K562 (cell line): ENCODE measurements around the gene FDX2. TPM values are rescaled to one million over a fixed set of nuclear protein-coding genes. Genes with fewer than 3 reads are reported as not detected.
A peak's percentile ranks its signal among the peaks of the same experiment; 100 is the strongest.

ENCODE experiments used
- BCL6 ChIP-seq: fragments of 250-450 bp; sonication (Bioruptor Pico); IDR thresholded peaks from 2 replicates; pipeline ENCODE4 v1.4.0; 2020
- CHD2 ChIP-seq: IDR thresholded peaks from 2 replicates; pipeline ENCODE4 v1.6.1; 2011; ENCODE audit warnings: low read depth, low read length
- JUND ChIP-seq, 2 experiments: IDR thresholded peaks; 2 replicates in 1 of 2; 3 replicates in 1 of 2; pipeline ENCODE4 v1.6.1; 2011; ENCODE audit warnings: borderline replicate concordance in 2 of 2, low read depth in 2 of 2, low read length in 2 of 2, improper control_type of control experiment in 1 of 2, missing biosample characterization in 1 of 2, missing genetic modification characterization in 1 of 2, missing genetic modification reagents in 1 of 2
- KLF1 ChIP-seq: fragments of 450-650 bp; IDR thresholded peaks from 2 replicates; pipeline ENCODE4 v1.6.1; 2016; ENCODE audit warnings: missing genetic modification characterization, missing compliant biosample characterization
- L3MBTL2 ChIP-seq: fragments of 450-650 bp; IDR thresholded peaks from 2 replicates; pipeline ENCODE4 v1.6.1; 2016; ENCODE audit warnings: mild to moderate bottlenecking, moderate library complexity
- RAD21 ChIP-seq, 2 experiments: fragments of 250-450 bp in 1 of 2; fragments of 450-650 bp in 1 of 2; sonication (Bioruptor Pico) in 1 of 2; formaldehyde crosslinking in 1 of 2; IDR thresholded peaks in 1 of 2; conservative IDR thresholded peaks in 1 of 2; 2 replicates each; pipeline versions ENCODE4 v1.4.0 to v1.8.0; 2020 to 2022; ENCODE audit warnings: mild to moderate bottlenecking in 2 of 2, moderate library complexity in 1 of 2
- RUNX1 ChIP-seq: sonication (generic); IDR thresholded peaks from 2 replicates; pipeline ENCODE4 v1.6.1; 2016; ENCODE audit warnings: antibody characterized with exemption, low read depth
- SMAD4 ChIP-seq: fragments of 250-450 bp; sonication (Bioruptor Pico); conservative IDR thresholded peaks from 2 replicates; pipeline ENCODE4 v1.8.0; 2021; ENCODE audit warnings: inconsistent platforms, mild to moderate bottlenecking, moderate library complexity
- STAT5A ChIP-seq: IDR thresholded peaks from 2 replicates; pipeline ENCODE4 v1.6.1; 2012; ENCODE audit warnings: low read length, inconsistent platforms, borderline replicate concordance
- TRIM25 ChIP-seq: fragments of 450-650 bp; IDR thresholded peaks from 2 replicates; pipeline ENCODE4 v1.7.0; 2016; ENCODE audit warnings: borderline replicate concordance
- ZC3H4 ChIP-seq: sonication (generic); formaldehyde crosslinking; IDR thresholded peaks from 2 replicates; pipeline ENCODE4 v1.9.0; 2021; ENCODE audit warnings: missing genetic modification reagents, borderline replicate concordance
- ZFP91 ChIP-seq: sonication (generic); formaldehyde crosslinking; IDR thresholded peaks from 2 replicates; pipeline ENCODE4 v1.8.0; 2022; ENCODE audit warnings: mild to moderate bottlenecking, missing genetic modification reagents
- ZFPM2 ChIP-seq: fragments of 250-450 bp; sonication (Bioruptor Pico); IDR thresholded peaks from 2 replicates; pipeline ENCODE4 v1.5.1; 2022; ENCODE audit warnings: mild to moderate bottlenecking
- ZNF780A ChIP-seq: fragments of 250-450 bp; sonication (Bioruptor Pico); IDR thresholded peaks from 2 replicates; pipeline ENCODE4 v1.5.0; 2021; ENCODE audit warnings: mild to moderate bottlenecking
- polyA plus RNA-seq, 8 experiments: library from polyadenylated mRNA; depleted of rRNA in 4 of 8; stranded (reverse) in 5 of 8; unstranded in 3 of 8; fragments of >200 nt; fragmentation: Nextera tagmentation in 2 of 8; fragmentation: Illumina TruSeq in 1 of 8; extraction: Ambion mirVana in 2 of 8; extraction: Trizol in 1 of 8; gene quantifications; 2 replicates each; pipeline versions ENCODE4 v1.2.1 to v1.2.3, GENCODE V29; 2011 to 2014; ENCODE audit warnings: inconsistent platforms in 1 of 8, missing spikeins in 1 of 8
- total RNA-seq, 7 experiments: library from RNA; depleted of rRNA in 6 of 7; stranded (reverse); fragments of >200 nt in 6 of 7; fragmentation: Illumina TruSeq in 2 of 7; extraction: Trizol in 2 of 7; gene quantifications; 2 replicates each; pipeline versions ENCODE4 v1.2.1 to v1.2.3, GENCODE V29; 2011 to 2021; ENCODE audit warnings: low replicate concordance in 1 of 7
- TF ChIP-seq, protein P1 (sequence below): fragments of 450-650 bp; IDR thresholded peaks from 2 replicates; pipeline ENCODE4 v1.6.1; 2017; ENCODE audit warnings: mild to moderate bottlenecking, moderate library complexity
- TF ChIP-seq, protein P2 (sequence below): fragments of 250-450 bp; sonication (Bioruptor Pico); IDR thresholded peaks from 2 replicates; pipeline ENCODE4 v1.4.0; 2020; ENCODE audit warnings: mild to moderate bottlenecking, moderate library complexity
- TF ChIP-seq, protein P3 (sequence below): fragments of 450-650 bp; IDR thresholded peaks from 2 replicates; pipeline ENCODE4 v1.6.1; 2016; ENCODE audit warnings: borderline replicate concordance

The FDX2 gene
- total and polyA plus RNA-seq, 9 of the 15 experiments (the other 6 are each of a cell fraction or from before 2014, with no cell fraction given): 2.5 to 49.8 (median 29.7) TPM

DNA sequence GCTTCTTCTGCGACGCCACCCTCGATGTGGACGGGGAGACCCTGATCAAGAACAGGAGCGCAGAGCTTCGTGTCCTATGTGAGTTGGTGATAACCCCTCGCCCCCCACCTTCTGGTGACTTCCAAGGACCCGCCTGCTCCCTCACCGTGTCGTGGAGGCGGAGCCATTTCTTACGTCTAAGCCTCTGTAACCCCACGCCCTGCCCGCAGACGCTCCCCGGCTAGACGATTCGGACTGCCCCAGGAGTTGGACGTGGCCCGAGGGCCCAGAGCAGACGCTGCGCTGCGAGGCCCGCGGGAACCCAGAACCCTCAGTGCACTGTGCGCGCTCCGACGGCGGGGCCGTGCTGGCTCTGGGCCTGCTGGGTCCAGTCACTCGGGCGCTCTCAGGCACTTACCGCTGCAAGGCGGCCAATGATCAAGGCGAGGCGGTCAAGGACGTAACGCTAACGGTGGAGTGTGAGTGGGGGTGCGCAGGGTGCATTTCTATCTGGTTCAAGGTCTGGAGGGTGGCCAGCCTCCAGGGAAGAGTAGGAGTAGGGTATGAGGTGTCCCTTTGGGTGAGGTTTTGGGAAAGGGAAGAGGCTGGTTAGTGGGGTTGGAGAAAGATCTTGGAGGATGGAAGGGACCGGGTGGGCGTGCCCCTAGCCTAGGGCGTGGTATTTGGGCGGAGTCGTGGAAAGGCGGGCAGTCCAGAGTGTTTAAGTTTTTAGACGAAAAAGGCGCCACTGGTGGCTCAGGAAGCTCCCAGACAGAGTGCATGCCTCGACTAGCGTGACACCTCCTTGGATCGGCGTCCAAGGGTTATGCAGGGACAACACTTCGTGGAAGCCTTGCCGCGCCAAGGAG lies 22.8 kb downstream of the FDX2 start (continued):
- TF ChIP-seq CHD2: peak; percentile 9; the same call in 1 of the 2 replicates
- TF ChIP-seq, protein P1, sequence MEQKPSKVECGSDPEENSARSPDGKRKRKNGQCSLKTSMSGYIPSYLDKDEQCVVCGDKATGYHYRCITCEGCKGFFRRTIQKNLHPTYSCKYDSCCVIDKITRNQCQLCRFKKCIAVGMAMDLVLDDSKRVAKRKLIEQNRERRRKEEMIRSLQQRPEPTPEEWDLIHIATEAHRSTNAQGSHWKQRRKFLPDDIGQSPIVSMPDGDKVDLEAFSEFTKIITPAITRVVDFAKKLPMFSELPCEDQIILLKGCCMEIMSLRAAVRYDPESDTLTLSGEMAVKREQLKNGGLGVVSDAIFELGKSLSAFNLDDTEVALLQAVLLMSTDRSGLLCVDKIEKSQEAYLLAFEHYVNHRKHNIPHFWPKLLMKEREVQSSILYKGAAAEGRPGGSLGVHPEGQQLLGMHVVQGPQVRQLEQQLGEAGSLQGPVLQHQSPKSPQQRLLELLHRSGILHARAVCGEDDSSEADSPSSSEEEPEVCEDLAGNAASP: no peak
- TF ChIP-seq TRIM25: no peak
- TF ChIP-seq BCL6: no peak
- no peak for TF ChIP-seq JUND (IDR thresholded peaks at IDR 0.05; ENCODE audit: borderline replicate concordance, low read depth, low read length)
- TF ChIP-seq JUND (tag; IDR thresholded peaks at IDR 0.05; ENCODE audit: borderline replicate concordance, low read depth, low read length): no peak
- no peak for TF ChIP-seq STAT5A
- no peak for TF ChIP-seq ZC3H4
- TF ChIP-seq, protein P2, sequence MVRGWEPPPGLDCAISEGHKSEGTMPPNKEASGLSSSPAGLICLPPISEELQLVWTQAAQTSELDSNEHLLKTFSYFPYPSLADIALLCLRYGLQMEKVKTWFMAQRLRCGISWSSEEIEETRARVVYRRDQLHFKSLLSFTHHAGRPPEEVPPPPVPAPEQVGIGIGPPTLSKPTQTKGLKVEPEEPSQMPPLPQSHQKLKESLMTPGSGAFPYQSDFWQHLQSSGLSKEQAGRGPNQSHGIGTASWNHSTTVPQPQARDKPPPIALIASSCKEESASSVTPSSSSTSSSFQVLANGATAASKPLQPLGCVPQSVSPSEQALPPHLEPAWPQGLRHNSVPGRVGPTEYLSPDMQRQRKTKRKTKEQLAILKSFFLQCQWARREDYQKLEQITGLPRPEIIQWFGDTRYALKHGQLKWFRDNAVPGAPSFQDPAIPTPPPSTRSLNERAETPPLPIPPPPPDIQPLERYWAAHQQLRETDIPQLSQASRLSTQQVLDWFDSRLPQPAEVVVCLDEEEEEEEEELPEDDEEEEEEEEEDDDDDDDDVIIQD (CRISPR knock-in tag): no peak
- peak; percentile 18; the same call in 1 of the 2 replicates for TF ChIP-seq KLF1
- TF ChIP-seq ZNF780A (CRISPR knock-in tag): no peak
- TF ChIP-seq L3MBTL2: peak; percentile 11; the same call in 1 of the 2 replicates
- peak; percentile 15; the same call in 1 of the 2 replicates for TF ChIP-seq SMAD4 (CRISPR knock-in tag)
- no peak for TF ChIP-seq ZFP91 (CRISPR knock-in tag)
- TF ChIP-seq RUNX1: no peak
- no peak for TF ChIP-seq RAD21 (CRISPR knock-in tag; conservative IDR thresholded peaks at IDR 0.05 in 1 of 2, IDR thresholded peaks at IDR 0.05 in 1 of 2)
- TF ChIP-seq, protein P3, sequence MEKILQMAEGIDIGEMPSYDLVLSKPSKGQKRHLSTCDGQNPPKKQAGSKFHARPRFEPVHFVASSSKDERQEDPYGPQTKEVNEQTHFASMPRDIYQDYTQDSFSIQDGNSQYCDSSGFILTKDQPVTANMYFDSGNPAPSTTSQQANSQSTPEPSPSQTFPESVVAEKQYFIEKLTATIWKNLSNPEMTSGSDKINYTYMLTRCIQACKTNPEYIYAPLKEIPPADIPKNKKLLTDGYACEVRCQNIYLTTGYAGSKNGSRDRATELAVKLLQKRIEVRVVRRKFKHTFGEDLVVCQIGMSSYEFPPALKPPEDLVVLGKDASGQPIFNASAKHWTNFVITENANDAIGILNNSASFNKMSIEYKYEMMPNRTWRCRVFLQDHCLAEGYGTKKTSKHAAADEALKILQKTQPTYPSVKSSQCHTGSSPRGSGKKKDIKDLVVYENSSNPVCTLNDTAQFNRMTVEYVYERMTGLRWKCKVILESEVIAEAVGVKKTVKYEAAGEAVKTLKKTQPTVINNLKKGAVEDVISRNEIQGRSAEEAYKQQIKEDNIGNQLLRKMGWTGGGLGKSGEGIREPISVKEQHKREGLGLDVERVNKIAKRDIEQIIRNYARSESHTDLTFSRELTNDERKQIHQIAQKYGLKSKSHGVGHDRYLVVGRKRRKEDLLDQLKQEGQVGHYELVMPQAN: peak; percentile 24; the same call in 1 of the 2 replicates
- TF ChIP-seq ZFPM2 (CRISPR knock-in tag): no peak
